ENCODE results near the gene NT5DC3.

GRCh38 chr12:103887738-103888137 lies 46.7 kb upstream of the NT5DC3 start:
- TF ChIP-seq CTCF (IDR thresholded peaks at IDR 0.05) = no peak
- TF ChIP-seq POLR2A (IDR thresholded peaks at IDR 0.05; ENCODE audit: low read length) = no peak
- no peak for TF ChIP-seq CHD2 (IDR thresholded peaks at IDR 0.05; ENCODE audit: low read length, partially characterized antibody)
